GM12878 (cell line): Measurements from ENCODE around the gene PARS2.

Experiments used
- CHD2 ChIP-seq: IDR thresholded peaks from 2 replicates; pipeline ENCODE4 v1.6.1; 2011; ENCODE audit warnings: low read depth, low read length, improper control_type of control experiment, borderline replicate concordance
- EP300 ChIP-seq, 2 experiments: fragments of 150-350 bp in 1 of 2; IDR thresholded peaks; 2 replicates each; pipeline ENCODE4 v1.6.1; 2011 to 2012; ENCODE audit warnings: low read depth in 2 of 2, low read length in 2 of 2, borderline replicate concordance in 1 of 2, improper control_type of control experiment in 1 of 2, inconsistent platforms in 1 of 2; ENCODE audit not compliant: control insufficient read depth in 1 of 2
- MAX ChIP-seq: IDR thresholded peaks from 2 replicates; pipeline ENCODE4 v1.6.1; 2012; ENCODE audit warnings: low read depth, low read length, improper control_type of control experiment
- POLR2A ChIP-seq: IDR thresholded peaks from 2 replicates; pipeline ENCODE4 v1.6.1; 2011; ENCODE audit warnings: low read depth, mild to moderate bottlenecking, low read length
- RBBP5 ChIP-seq: fragments of 200-600 bp; sonication (generic); conservative IDR thresholded peaks from 2 replicates; pipeline ENCODE4 v1.6.1; 2016
- TARDBP ChIP-seq: IDR thresholded peaks from 2 replicates; pipeline ENCODE4 v1.6.1; 2016; ENCODE audit warnings: borderline replicate concordance
- YY1 ChIP-seq: IDR thresholded peaks from 2 replicates; pipeline ENCODE4 v1.6.1; 2011; ENCODE audit warnings: low read depth, mild to moderate bottlenecking, low read length
- ZNF384 ChIP-seq: IDR thresholded peaks from 2 replicates; pipeline ENCODE4 v1.6.1; 2012; ENCODE audit warnings: low read depth, mild to moderate bottlenecking, low read length, improper control_type of control experiment, borderline replicate concordance
- TF ChIP-seq, protein P1 (sequence below), 3 experiments: IDR thresholded peaks in 2 of 3; conservative IDR thresholded peaks in 1 of 3; 2 replicates each; pipeline ENCODE4 v1.5.1; 2011; ENCODE audit warnings: low read depth in 3 of 3, low read length in 3 of 3, mild to moderate bottlenecking in 3 of 3, control low read depth in 2 of 3, moderate library complexity in 2 of 3, inconsistent platforms in 1 of 3, mixed read lengths in 1 of 3; ENCODE audit not compliant: control insufficient read depth in 2 of 3, insufficient read depth in 1 of 3; ENCODE audit errors: extremely low read depth in 1 of 3

GRCh38 chr1:54805981-54806381 is 41.7 kb upstream of the PARS2 start:
- TF ChIP-seq MAX = no peak
- TF ChIP-seq RBBP5 = no peak
- TF ChIP-seq POLR2A = no peak
- TF ChIP-seq CHD2 = no peak
- TF ChIP-seq TARDBP = no peak
- TF ChIP-seq ZNF384 = no peak
- TF ChIP-seq YY1 = no peak
- TF ChIP-seq, protein P1, sequence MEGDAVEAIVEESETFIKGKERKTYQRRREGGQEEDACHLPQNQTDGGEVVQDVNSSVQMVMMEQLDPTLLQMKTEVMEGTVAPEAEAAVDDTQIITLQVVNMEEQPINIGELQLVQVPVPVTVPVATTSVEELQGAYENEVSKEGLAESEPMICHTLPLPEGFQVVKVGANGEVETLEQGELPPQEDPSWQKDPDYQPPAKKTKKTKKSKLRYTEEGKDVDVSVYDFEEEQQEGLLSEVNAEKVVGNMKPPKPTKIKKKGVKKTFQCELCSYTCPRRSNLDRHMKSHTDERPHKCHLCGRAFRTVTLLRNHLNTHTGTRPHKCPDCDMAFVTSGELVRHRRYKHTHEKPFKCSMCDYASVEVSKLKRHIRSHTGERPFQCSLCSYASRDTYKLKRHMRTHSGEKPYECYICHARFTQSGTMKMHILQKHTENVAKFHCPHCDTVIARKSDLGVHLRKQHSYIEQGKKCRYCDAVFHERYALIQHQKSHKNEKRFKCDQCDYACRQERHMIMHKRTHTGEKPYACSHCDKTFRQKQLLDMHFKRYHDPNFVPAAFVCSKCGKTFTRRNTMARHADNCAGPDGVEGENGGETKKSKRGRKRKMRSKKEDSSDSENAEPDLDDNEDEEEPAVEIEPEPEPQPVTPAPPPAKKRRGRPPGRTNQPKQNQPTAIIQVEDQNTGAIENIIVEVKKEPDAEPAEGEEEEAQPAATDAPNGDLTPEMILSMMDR (IDR thresholded peaks at IDR 0.05 in 2 of 3, conservative IDR thresholded peaks at IDR 0.05 in 1 of 3; ENCODE audit: control insufficient read depth in 2 of 3, extremely low read depth in 1 of 3, insufficient read depth in 1 of 3, low read depth in 3 of 3, low read length in 3 of 3) = no peak
- TF ChIP-seq EP300 (IDR thresholded peaks at IDR 0.05; ENCODE audit: borderline replicate concordance in 1 of 2, control insufficient read depth in 1 of 2, low read depth in 2 of 2, low read length in 2 of 2) = no peak
